OCI-LY7 (cell line): Measurements from ENCODE around the gene NTF3. TPM values are rescaled to one million over a fixed set of nuclear protein-coding genes. Genes with fewer than 3 reads are reported as not detected.

Experiments used
- BruUV-seq: library from RNA; stranded (reverse); fragments of 400-500 nt; replicated peaks from 2 replicates; lab custom pipeline; 2021; lab: Mats Ljungman, UMichigan
- CTCF ChIA-PET: fragments of 300-600 bp; sonication (Branson Sonifier 250); formaldehyde crosslinking; loops from one replicate; lab custom pipeline; 2022; ENCODE audit warnings: antibody characterized with exemption; ENCODE audit not compliant: unreplicated experiment; lab: Charles Lee
- POLR2A ChIA-PET: fragments of 300-600 bp; sonication (Branson Sonifier 250); formaldehyde crosslinking; loops from one replicate; lab custom pipeline; 2022; ENCODE audit warnings: antibody characterized with exemption; lab: Charles Lee
- DNase-seq: peaks from one replicate; pipeline ENCODE4 v3.0.0-alpha.2; 2015; ENCODE audit warnings: low spot score
- H2AFZ ChIP-seq: fragments of 200-600 bp; sonication (generic), shearing (Covaris generic); 2 replicates; pipeline ENCODE4 v1.6.1; 2014; ENCODE audit warnings: mild to moderate bottlenecking, antibody characterized with exemption, low read length, moderate library complexity
- H3K27ac ChIP-seq: fragments of 200-600 bp; sonication (generic); 2 replicates; pipeline ENCODE4 v1.5.1; 2014; ENCODE audit warnings: mixed run types, low read depth, mild to moderate bottlenecking, moderate library complexity, low read length, inconsistent platforms; ENCODE audit not compliant: poor library complexity, severe bottlenecking
- H3K36me3 ChIP-seq: fragments of 200-600 bp; sonication (generic); 2 replicates; pipeline ENCODE4 v1.6.1; 2014; ENCODE audit warnings: mild to moderate bottlenecking, antibody characterized with exemption, low read length, moderate library complexity, mixed read lengths; ENCODE audit not compliant: insufficient read depth
- H3K4me1 ChIP-seq: fragments of 200-600 bp; sonication (generic); 2 replicates; pipeline ENCODE4 v1.5.1; 2014; ENCODE audit warnings: mild to moderate bottlenecking, low read length; ENCODE audit not compliant: insufficient read depth, poor library complexity, severe bottlenecking
- H3K4me2 ChIP-seq: fragments of 200-600 bp; sonication (generic); 2 replicates; pipeline ENCODE4 v1.6.1; 2014; ENCODE audit warnings: mild to moderate bottlenecking, low read length
- H3K4me3 ChIP-seq: fragments of 200-600 bp; sonication (generic); 2 replicates; pipeline ENCODE4 v1.5.1; 2014; ENCODE audit warnings: mild to moderate bottlenecking, low read depth, low read length; ENCODE audit not compliant: poor library complexity, severe bottlenecking
- H3K79me2 ChIP-seq: fragments of 200-600 bp; sonication (generic); 2 replicates; pipeline ENCODE4 v1.6.1; 2016; ENCODE audit warnings: low read depth, mild to moderate bottlenecking, low read length, moderate library complexity, mixed read lengths; ENCODE audit not compliant: insufficient read depth
- H3K9me2 ChIP-seq: fragments of 200-600 bp; sonication (generic); 2 replicates; pipeline ENCODE4 v1.6.1; 2016; ENCODE audit warnings: mild to moderate bottlenecking, low read length, mixed read lengths; ENCODE audit not compliant: insufficient read depth
- H3K9me3 ChIP-seq: fragments of 200-600 bp; sonication (generic); 2 replicates; pipeline ENCODE4 v1.6.1; 2014; ENCODE audit warnings: mild to moderate bottlenecking, mixed run types, low read length, mixed read lengths
- H4K20me1 ChIP-seq: fragments of 200-600 bp; sonication (generic); 2 replicates; pipeline ENCODE4 v1.6.1; 2014; ENCODE audit warnings: mild to moderate bottlenecking, antibody characterized with exemption, low read length, moderate library complexity, mixed read lengths; ENCODE audit not compliant: insufficient read depth
- EZH2phosphoT487 ChIP-seq: fragments of 200-600 bp; sonication (generic); IDR thresholded peaks from 2 replicates; pipeline ENCODE4 v1.6.1; 2018; ENCODE audit warnings: low read depth, borderline replicate concordance, mild to moderate bottlenecking, mixed run types, antibody characterized with exemption, low read length, moderate library complexity, mixed read lengths
- intact Hi-C: fragments of 100-400 bp; cut with micrococcal nuclease; formaldehyde crosslinking; loops from one replicate; pipeline ENCODE4 v1.10.0; 2022; ENCODE audit not compliant: unreplicated experiment
- total RNA-seq, 2 experiments: library from RNA; depleted of rRNA in 1 of 2; stranded (reverse); fragments of >200 nt in 1 of 2; shearing (Covaris generic) in 1 of 2; gene quantifications; 2 replicates each; pipeline ENCODE4 v1.2.3, GENCODE V29; 2014 to 2022
- TF ChIP-seq, protein P1 (sequence below): fragments of 200-600 bp; sonication (generic); conservative IDR thresholded peaks from 2 replicates; pipeline ENCODE4 v1.5.1; 2014; ENCODE audit warnings: mild to moderate bottlenecking, antibody characterized with exemption, low read length, moderate library complexity, mixed read lengths

The NTF3 gene
- total RNA-seq, 2 experiments from 2014 or later, result 9.6 to 11.5 TPM

DNA sequence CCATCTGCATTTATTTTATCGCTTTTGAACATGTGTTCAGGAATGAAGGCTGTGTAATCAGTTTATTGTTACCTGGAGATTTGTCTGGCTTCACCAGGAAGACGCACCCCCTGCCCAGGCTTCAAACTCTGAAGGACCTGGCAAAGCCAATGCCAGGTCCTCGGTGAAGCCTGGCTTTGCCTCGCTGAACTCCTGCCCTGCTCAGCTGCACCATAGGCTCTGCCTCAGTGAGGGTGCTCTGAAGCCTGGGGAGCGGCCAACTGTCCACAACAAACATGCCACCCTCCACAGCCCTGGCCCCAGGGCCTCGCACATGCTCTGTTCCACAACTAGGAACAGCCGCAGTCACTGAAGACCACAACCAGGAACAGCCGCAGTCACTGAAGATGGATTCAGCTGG, 66.9 kb downstream of the NTF3 start:
- no peak for DNase-seq
- CTCF ChIA-PET, result no interaction called here
- Histone ChIP-seq H3K9me2 (no peaks in the 10 kb centered on the region), H3K4me2 (no peak overlapping the region), H3K36me3 (peaks cover 25% of the 10 kb centered on the region), H2AFZ (no peak overlapping the region), H4K20me1 (peaks cover 5% of the 10 kb centered on the region; the same call in 1 of the 2 replicates), H3K79me2 (no peaks in the 10 kb centered on the region), H3K9me3 (no peaks in the 10 kb centered on the region), H3K4me3 (no peak overlapping the region), H3K27ac (no peak overlapping the region), H3K4me1 (peaks cover 10% of the 10 kb centered on the region)
- POLR2A ChIA-PET, result no interaction called here
- TF ChIP-seq, protein P1, sequence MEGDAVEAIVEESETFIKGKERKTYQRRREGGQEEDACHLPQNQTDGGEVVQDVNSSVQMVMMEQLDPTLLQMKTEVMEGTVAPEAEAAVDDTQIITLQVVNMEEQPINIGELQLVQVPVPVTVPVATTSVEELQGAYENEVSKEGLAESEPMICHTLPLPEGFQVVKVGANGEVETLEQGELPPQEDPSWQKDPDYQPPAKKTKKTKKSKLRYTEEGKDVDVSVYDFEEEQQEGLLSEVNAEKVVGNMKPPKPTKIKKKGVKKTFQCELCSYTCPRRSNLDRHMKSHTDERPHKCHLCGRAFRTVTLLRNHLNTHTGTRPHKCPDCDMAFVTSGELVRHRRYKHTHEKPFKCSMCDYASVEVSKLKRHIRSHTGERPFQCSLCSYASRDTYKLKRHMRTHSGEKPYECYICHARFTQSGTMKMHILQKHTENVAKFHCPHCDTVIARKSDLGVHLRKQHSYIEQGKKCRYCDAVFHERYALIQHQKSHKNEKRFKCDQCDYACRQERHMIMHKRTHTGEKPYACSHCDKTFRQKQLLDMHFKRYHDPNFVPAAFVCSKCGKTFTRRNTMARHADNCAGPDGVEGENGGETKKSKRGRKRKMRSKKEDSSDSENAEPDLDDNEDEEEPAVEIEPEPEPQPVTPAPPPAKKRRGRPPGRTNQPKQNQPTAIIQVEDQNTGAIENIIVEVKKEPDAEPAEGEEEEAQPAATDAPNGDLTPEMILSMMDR, result no peak
- no peak for TF ChIP-seq EZH2phosphoT487
- no TSS peak for BruUV-seq
- intact Hi-C loops, result no loop called here

DNA sequence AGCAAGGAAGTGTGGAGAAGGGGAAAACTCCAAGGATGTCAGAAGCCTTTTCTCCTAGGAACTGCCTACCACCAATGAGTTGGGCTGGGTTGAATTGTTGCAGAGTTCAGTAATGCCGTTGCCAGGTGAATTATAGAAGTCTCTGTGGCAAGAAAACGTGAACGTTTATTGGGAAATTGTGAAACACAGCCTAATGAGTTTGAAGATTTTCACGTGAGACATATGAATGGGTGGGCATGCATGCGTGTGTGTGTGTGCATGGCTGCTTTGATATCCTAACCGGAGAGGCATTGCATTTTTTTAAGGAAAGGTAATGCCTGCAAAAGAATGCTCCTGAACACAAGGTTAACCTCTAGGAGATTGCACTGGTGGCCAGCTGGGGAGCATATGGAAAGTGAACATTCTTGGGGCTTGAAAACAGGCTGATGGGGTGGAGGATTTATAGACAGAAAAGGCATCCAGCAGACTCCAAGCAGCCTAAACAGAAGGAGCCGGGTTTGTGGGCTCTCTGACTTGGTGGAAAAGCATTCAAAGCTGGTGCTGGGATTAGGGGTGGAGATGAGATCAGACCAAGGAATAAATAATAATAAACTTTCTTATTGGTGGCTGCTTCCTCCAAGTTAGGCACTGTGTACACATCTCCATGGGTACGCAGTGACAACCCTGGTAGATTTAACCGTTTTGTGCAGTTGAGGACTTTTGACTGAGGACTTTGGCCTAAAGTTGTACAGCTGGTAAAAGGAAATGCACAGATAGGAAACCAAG, 67.8 kb downstream of the NTF3 start:
- Histone ChIP-seq H3K4me3 (no peak overlapping the region), H3K9me3 (no peaks in the 10 kb centered on the region), H3K4me2 (no peak overlapping the region), H3K4me1 (peaks cover 10% of the 10 kb centered on the region), H2AFZ (no peak overlapping the region), H3K9me2 (no peaks in the 10 kb centered on the region), H4K20me1 (peaks cover 5% of the 10 kb centered on the region; the same call in 1 of the 2 replicates), H3K36me3 (peaks cover 16% of the 10 kb centered on the region; the same call in 1 of the 2 replicates), H3K27ac (no peak overlapping the region), H3K79me2 (no peaks in the 10 kb centered on the region)
- no peak for TF ChIP-seq EZH2phosphoT487
- TF ChIP-seq, protein P1, result no peak
- no peak for DNase-seq
- ChIA-PET CTCF (no interaction called here), POLR2A (interaction anchor here (0.6 kb wide), 1 partner anchor 13 kb away, joined by 3 read pairs; no protein-coding TSS in a partner anchor)
- BruUV-seq, result no TSS peak
- intact Hi-C loops, result no loop called here

DNA sequence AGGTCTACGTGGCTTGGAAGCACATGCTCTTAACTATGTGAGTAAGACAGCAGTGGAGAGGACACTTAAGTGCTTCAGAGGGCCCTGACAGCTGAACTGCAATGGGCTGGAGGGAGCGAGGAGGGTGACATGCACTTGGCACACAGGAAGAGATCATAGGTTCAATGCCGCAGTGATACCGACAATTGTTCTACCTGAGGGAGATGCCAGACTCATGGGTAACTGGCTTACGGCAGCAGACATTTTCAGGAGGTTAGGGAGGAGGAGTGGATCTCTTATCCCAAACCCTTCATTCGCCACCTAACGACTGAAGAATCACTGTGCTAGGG, 68.4 kb downstream of the NTF3 start:
- intact Hi-C loops, result no loop called here
- peaks cover 12% of the 10 kb centered on the region; the same call in 1 of the 2 replicates for H3K36me3 ChIP-seq
- H3K4me3 ChIP-seq, result no peak overlapping the region
- ChIA-PET CTCF (no interaction called here), POLR2A (interaction anchor here (0.6 kb wide), 1 partner anchor 12 kb away, joined by 3 read pairs; no protein-coding TSS in a partner anchor)
- no TSS peak for BruUV-seq
- peaks cover 10% of the 10 kb centered on the region for H3K4me1 ChIP-seq
- DNase-seq, result no peak
- H3K9me2 ChIP-seq, result no peaks in the 10 kb centered on the region
- H4K20me1 ChIP-seq, result peaks cover 5% of the 10 kb centered on the region; the same call in 1 of the 2 replicates
- no peak overlapping the region for H2AFZ ChIP-seq
- no peak for TF ChIP-seq EZH2phosphoT487
- TF ChIP-seq, protein P1, result no peak
- no peaks in the 10 kb centered on the region for H3K9me3 ChIP-seq
- no peak overlapping the region for H3K27ac ChIP-seq
- no peak overlapping the region for H3K4me2 ChIP-seq
- H3K79me2 ChIP-seq, result no peaks in the 10 kb centered on the region
